ENCODE data around the gene NDUFAF3.

The NDUFAF3 gene

GRCh38 chr3:48991851-48992545 is 29.9 kb upstream of the NDUFAF3 start:
- no peaks in the 10 kb centered on the region for H3K27me3 Mint-ChIP-seq
- peaks cover 10% of the 10 kb centered on the region for H3K36me3 Mint-ChIP-seq (ENCODE audit: low read depth)
- H3K9me3 Mint-ChIP-seq, result no peaks in the 10 kb centered on the region
- peak overlapping the region; percentile 90 for H3K4me3 Mint-ChIP-seq
- H3K27ac Mint-ChIP-seq, result no peak overlapping the region
- H3K4me1 Mint-ChIP-seq (ENCODE audit: low read depth), result peaks cover 53% of the 10 kb centered on the region

GRCh38 chr3:48993834-48994233 is 28.1 kb upstream of the NDUFAF3 start:
- Mint-ChIP-seq H3K4me3 (no peak overlapping the region), H3K4me1 (ENCODE audit: low read depth) (peaks cover 46% of the 10 kb centered on the region), H3K27me3 (no peaks in the 10 kb centered on the region), H3K27ac (no peak overlapping the region), H3K9me3 (no peaks in the 10 kb centered on the region), H3K36me3 (ENCODE audit: low read depth) (peaks cover 10% of the 10 kb centered on the region)

- Mint-ChIP-seq H3K9me3 (no peaks in the 10 kb centered on the region), H3K36me3 (ENCODE audit: low read depth) (peaks cover 10% of the 10 kb centered on the region), H3K4me1 (ENCODE audit: low read depth) (peaks cover 28% of the 10 kb centered on the region), H3K4me3 (no peak overlapping the region), H3K27me3 (no peaks in the 10 kb centered on the region), H3K27ac (no peak overlapping the region)
Observed at GRCh38 chr3:48996640-48997039, 25.3 kb upstream of the NDUFAF3 start.

GRCh38 chr3:48997102-48997635 is 24.8 kb upstream of the NDUFAF3 start:
- H3K27ac Mint-ChIP-seq, result no peak overlapping the region
- H3K36me3 Mint-ChIP-seq (ENCODE audit: low read depth), result peaks cover 6% of the 10 kb centered on the region
- H3K4me3 Mint-ChIP-seq, result no peak overlapping the region
- H3K4me1 Mint-ChIP-seq (ENCODE audit: low read depth), result peaks cover 22% of the 10 kb centered on the region
- no peaks in the 10 kb centered on the region for H3K27me3 Mint-ChIP-seq
- no peaks in the 10 kb centered on the region for H3K9me3 Mint-ChIP-seq

GRCh38 chr3:48997714-48998637 is 23.9 kb upstream of the NDUFAF3 start:
- peaks cover 6% of the 10 kb centered on the region for H3K36me3 Mint-ChIP-seq (ENCODE audit: low read depth)
- no peaks in the 10 kb centered on the region for H3K27me3 Mint-ChIP-seq

GRCh38 chr3:48999085-48999858 is 22.6 kb upstream of the NDUFAF3 start:
- no peaks in the 10 kb centered on the region for H3K9me3 Mint-ChIP-seq
- H3K36me3 Mint-ChIP-seq (ENCODE audit: low read depth), result peaks cover 6% of the 10 kb centered on the region
- no peak overlapping the region for H3K27ac Mint-ChIP-seq
- peaks cover 10% of the 10 kb centered on the region for H3K4me1 Mint-ChIP-seq (ENCODE audit: low read depth)
- H3K4me3 Mint-ChIP-seq, result no peak overlapping the region
- no peaks in the 10 kb centered on the region for H3K27me3 Mint-ChIP-seq

More at GRCh38 chr3:48997714-48998637, 23.9 kb upstream of the NDUFAF3 start:
- no peak overlapping the region for H3K27ac Mint-ChIP-seq
- peaks cover 21% of the 10 kb centered on the region for H3K4me1 Mint-ChIP-seq (ENCODE audit: low read depth)
- no peaks in the 10 kb centered on the region for H3K9me3 Mint-ChIP-seq
- H3K4me3 Mint-ChIP-seq, result no peak overlapping the region

- no peaks in the 10 kb centered on the region for H3K9me3 Mint-ChIP-seq
Observed at GRCh38 chr3:49001155-49001554, 20.8 kb upstream of the NDUFAF3 start.

GRCh38 chr3:49004352-49005302 is 17.3 kb upstream of the NDUFAF3 start:
- H3K4me3 Mint-ChIP-seq, result no peak overlapping the region
- no peaks in the 10 kb centered on the region for H3K27me3 Mint-ChIP-seq
- no peaks in the 10 kb centered on the region for H3K9me3 Mint-ChIP-seq
- H3K27ac Mint-ChIP-seq, result no peak overlapping the region
- peaks cover 24% of the 10 kb centered on the region for H3K4me1 Mint-ChIP-seq (ENCODE audit: low read depth)
- peaks cover 14% of the 10 kb centered on the region for H3K36me3 Mint-ChIP-seq (ENCODE audit: low read depth)

More at GRCh38 chr3:49001155-49001554, 20.8 kb upstream of the NDUFAF3 start:
- H3K36me3 Mint-ChIP-seq (ENCODE audit: low read depth), result no peaks in the 10 kb centered on the region
- H3K4me3 Mint-ChIP-seq, result no peak overlapping the region
- peaks cover under 1% of the 10 kb centered on the region for H3K4me1 Mint-ChIP-seq (ENCODE audit: low read depth)
- no peak overlapping the region for H3K27ac Mint-ChIP-seq
- H3K27me3 Mint-ChIP-seq, result no peaks in the 10 kb centered on the region

- peaks cover 25% of the 10 kb centered on the region for H3K4me1 Mint-ChIP-seq (ENCODE audit: low read depth)
- H3K4me3 Mint-ChIP-seq, result no peak overlapping the region
- H3K27ac Mint-ChIP-seq, result no peak overlapping the region
- no peaks in the 10 kb centered on the region for H3K9me3 Mint-ChIP-seq
- no peaks in the 10 kb centered on the region for H3K27me3 Mint-ChIP-seq
- peaks cover 14% of the 10 kb centered on the region for H3K36me3 Mint-ChIP-seq (ENCODE audit: low read depth)
Observed at GRCh38 chr3:49005303-49005680, 16.6 kb upstream of the NDUFAF3 start.

GRCh38 chr3:49005998-49006397 is 15.9 kb upstream of the NDUFAF3 start:
- Mint-ChIP-seq H3K4me1 (ENCODE audit: low read depth) (peaks cover 25% of the 10 kb centered on the region), H3K27me3 (no peaks in the 10 kb centered on the region), H3K4me3 (peak overlapping the region; percentile 94), H3K36me3 (ENCODE audit: low read depth) (peaks cover 14% of the 10 kb centered on the region), H3K9me3 (no peaks in the 10 kb centered on the region), H3K27ac (no peak overlapping the region)

- peaks cover 25% of the 10 kb centered on the region for H3K4me1 Mint-ChIP-seq (ENCODE audit: low read depth)
- no peaks in the 10 kb centered on the region for H3K27me3 Mint-ChIP-seq
- peak overlapping the region; percentile 94 for H3K4me3 Mint-ChIP-seq
- peaks cover 14% of the 10 kb centered on the region for H3K36me3 Mint-ChIP-seq (ENCODE audit: low read depth)
- H3K9me3 Mint-ChIP-seq, result no peaks in the 10 kb centered on the region
- H3K27ac Mint-ChIP-seq, result peak overlapping the region; percentile 97
Observed at GRCh38 chr3:49006408-49007067, 15.4 kb upstream of the NDUFAF3 start.

GRCh38 chr3:49007068-49007770 is 14.7 kb upstream of the NDUFAF3 start, which contains the start of gene WDR6:
Gene WDR6, plus strand, starts transcription at chr3:49007391. Its CDS starts 41 bp downstream, at chr3:49007432.
- Mint-ChIP-seq H3K4me3 (peak within 1 kb of the TSS; percentile 94), H3K27ac (peak within 1 kb of the TSS; percentile 97), H3K9me3 (no peaks in the 10 kb centered on the region), H3K4me1 (ENCODE audit: low read depth) (peaks cover 25% of the 10 kb centered on the region), H3K36me3 (ENCODE audit: low read depth) (peaks cover 19% of the 10 kb centered on the region), H3K27me3 (no peaks in the 10 kb centered on the region)
